Glutamatergic neuron (in vitro differentiated cells): ENCODE results near the gene ELP4. TPM values are rescaled to one million over a fixed set of nuclear protein-coding genes. Genes with fewer than 3 reads are reported as not detected.
"Not testable (repeated sequence)": the region's sequence is repeated elsewhere in the genome, so short reads cannot be mapped to it uniquely, and the experiment has no call there.

ENCODE experiments used
- DNase-seq: peaks from one replicate; pipeline ENCODE4 v3.0.0; 2022
- H3K27ac Mint-ChIP-seq: one replicate; pipeline ENCODE4 v1.8.0; 2020; ENCODE audit warnings: mild to moderate bottlenecking, mixed read lengths, inconsistent platforms; ENCODE audit not compliant: unreplicated experiment
- H3K27me3 Mint-ChIP-seq: one replicate; pipeline ENCODE4 v1.8.0; 2020; ENCODE audit warnings: mild to moderate bottlenecking, moderate library complexity, mixed read lengths, inconsistent platforms; ENCODE audit not compliant: unreplicated experiment
- H3K36me3 Mint-ChIP-seq: one replicate; pipeline ENCODE4 v1.8.0; 2020; ENCODE audit warnings: mild to moderate bottlenecking, mixed read lengths, inconsistent platforms; ENCODE audit not compliant: unreplicated experiment
- H3K4me1 Mint-ChIP-seq: one replicate; pipeline ENCODE4 v1.8.0; 2020; ENCODE audit warnings: mild to moderate bottlenecking, low read depth, mixed read lengths, inconsistent platforms; ENCODE audit not compliant: unreplicated experiment
- H3K4me3 Mint-ChIP-seq: one replicate; pipeline ENCODE4 v1.8.0; 2020; ENCODE audit warnings: mild to moderate bottlenecking, mixed read lengths, inconsistent platforms; ENCODE audit not compliant: unreplicated experiment
- H3K9me3 Mint-ChIP-seq: one replicate; pipeline ENCODE4 v1.8.0; 2020; ENCODE audit warnings: mild to moderate bottlenecking, moderate library complexity, mixed read lengths, inconsistent platforms; ENCODE audit not compliant: unreplicated experiment
- total RNA-seq: library from RNA; stranded (reverse); fragmentation: NEBNext Ultra II Directional; extraction: Animal tissue kit (Norgen Biotek cat#: 25700); gene quantifications from one replicate; pipeline ENCODE4 v1.2.1, GENCODE V29; 2021; ENCODE audit not compliant: unreplicated experiment
- TF ChIP-seq, protein P1 (sequence below): fragments of 200-600 bp; sonication (generic); IDR thresholded peaks from one replicate; pipeline ENCODE4 v1.5.0; 2021; ENCODE audit not compliant: partially characterized antibody, unreplicated experiment

ELP4 gene
- total RNA-seq, 1 donor from 2014 or later: 9.9 TPM

DNA sequence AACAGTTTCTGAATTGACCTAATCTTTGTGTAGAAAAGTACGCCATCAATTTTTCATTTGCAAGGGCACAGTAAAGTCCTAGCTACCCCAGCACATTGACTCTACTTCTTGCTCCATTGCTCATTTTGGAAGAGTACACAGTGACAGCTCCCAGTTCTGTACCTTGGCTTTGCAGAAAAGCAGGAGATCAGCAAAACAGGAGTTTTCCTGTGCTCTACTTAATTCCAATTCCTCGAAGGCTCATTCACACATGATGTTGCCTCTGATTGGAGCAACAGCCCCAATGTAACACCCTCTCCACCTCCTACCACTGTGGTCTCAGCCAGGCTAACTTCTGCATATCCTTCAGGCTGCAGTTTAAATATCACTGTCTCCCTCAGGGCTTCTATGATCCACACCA lies 182.9 kb downstream of the ELP4 start:
- TF ChIP-seq, protein P1, sequence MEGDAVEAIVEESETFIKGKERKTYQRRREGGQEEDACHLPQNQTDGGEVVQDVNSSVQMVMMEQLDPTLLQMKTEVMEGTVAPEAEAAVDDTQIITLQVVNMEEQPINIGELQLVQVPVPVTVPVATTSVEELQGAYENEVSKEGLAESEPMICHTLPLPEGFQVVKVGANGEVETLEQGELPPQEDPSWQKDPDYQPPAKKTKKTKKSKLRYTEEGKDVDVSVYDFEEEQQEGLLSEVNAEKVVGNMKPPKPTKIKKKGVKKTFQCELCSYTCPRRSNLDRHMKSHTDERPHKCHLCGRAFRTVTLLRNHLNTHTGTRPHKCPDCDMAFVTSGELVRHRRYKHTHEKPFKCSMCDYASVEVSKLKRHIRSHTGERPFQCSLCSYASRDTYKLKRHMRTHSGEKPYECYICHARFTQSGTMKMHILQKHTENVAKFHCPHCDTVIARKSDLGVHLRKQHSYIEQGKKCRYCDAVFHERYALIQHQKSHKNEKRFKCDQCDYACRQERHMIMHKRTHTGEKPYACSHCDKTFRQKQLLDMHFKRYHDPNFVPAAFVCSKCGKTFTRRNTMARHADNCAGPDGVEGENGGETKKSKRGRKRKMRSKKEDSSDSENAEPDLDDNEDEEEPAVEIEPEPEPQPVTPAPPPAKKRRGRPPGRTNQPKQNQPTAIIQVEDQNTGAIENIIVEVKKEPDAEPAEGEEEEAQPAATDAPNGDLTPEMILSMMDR: no peak
- H3K9me3 Mint-ChIP-seq: peaks cover 4% of the 10 kb centered on the region
- no peak overlapping the region for H3K4me3 Mint-ChIP-seq
- DNase-seq: no peak
- peaks cover 2% of the 10 kb centered on the region for H3K27me3 Mint-ChIP-seq
- peaks cover 25% of the 10 kb centered on the region for H3K4me1 Mint-ChIP-seq
- no peak overlapping the region for H3K27ac Mint-ChIP-seq
- H3K36me3 Mint-ChIP-seq: peaks cover 7% of the 10 kb centered on the region

DNA sequence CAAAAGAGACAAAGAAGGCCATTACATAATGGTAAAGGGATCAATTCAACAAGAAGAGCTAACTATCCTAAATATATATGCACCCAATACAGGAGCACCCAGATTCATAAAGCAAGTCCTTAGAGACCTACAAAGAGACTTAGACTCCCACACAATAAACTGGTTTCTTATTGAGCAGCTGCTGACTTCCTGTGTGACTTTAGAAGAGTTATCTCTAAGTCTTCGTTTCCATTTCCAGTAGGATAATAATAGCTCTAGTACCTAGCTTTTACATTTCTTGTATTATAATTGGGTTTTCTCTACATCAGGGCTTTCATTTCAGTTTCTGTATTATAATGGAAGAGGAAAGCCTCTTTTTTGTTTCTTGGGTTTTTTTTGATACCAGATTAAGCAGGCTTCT lies 187.5 kb downstream of the ELP4 start:
- not testable (repeated sequence) for H3K27me3 Mint-ChIP-seq, H3K4me3 Mint-ChIP-seq, H3K27ac Mint-ChIP-seq, H3K9me3 Mint-ChIP-seq, H3K36me3 Mint-ChIP-seq, H3K4me1 Mint-ChIP-seq, DNase-seq

DNA sequence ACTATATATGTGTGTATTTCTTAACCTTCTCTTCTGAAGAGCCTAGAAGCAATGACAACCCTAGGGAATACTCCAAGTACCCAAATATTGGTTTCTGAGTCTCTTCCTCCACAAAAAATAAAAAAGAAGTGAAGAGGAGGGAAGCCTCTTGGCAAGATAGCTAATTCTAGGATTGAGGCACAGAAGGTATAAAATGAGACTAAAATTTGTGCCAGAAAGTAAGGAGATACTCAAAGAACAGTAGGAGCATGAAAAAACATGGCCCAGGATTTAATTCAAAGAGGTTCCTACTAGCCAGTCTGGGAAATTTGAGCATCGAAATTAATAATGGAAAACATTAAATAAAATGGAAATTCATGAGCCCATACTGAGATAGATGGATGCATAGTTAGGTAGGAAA lies 189.5 kb downstream of the ELP4 start:
- TF ChIP-seq, protein P1: no peak
- Mint-ChIP-seq H3K4me3 (no peak overlapping the region), H3K4me1 (no peaks in the 10 kb centered on the region), H3K27me3 (no peaks in the 10 kb centered on the region), H3K27ac (no peak overlapping the region), H3K9me3 (peaks cover 5% of the 10 kb centered on the region), H3K36me3 (no peaks in the 10 kb centered on the region)
- DNase-seq: no peak

DNA sequence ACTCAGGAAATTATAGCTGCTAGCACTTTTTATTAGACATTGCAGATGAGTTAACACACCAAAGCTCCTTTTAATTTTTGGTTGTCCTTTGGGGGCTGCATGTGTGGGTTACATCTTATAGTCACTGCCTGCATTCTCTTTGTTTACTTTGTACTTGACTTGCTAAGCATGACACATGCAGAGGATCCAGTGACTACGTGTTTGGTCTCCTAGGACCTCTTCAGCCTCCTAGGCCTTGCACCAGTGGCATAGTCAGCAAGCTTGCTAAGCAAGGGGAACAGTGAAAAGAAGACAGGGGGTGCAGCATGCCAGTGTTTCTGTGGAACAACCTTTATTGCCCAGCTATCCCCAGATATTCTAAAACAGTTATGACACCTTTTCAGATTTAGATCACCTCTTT lies 193.4 kb downstream of the ELP4 start:
- Mint-ChIP-seq H3K27ac (no peak overlapping the region), H3K27me3 (no peaks in the 10 kb centered on the region), H3K4me3 (no peak overlapping the region), H3K36me3 (no peaks in the 10 kb centered on the region), H3K4me1 (no peaks in the 10 kb centered on the region), H3K9me3 (peaks cover 2% of the 10 kb centered on the region)
- peak; percentile 20 for DNase-seq
- TF ChIP-seq, protein P1: no peak

DNA sequence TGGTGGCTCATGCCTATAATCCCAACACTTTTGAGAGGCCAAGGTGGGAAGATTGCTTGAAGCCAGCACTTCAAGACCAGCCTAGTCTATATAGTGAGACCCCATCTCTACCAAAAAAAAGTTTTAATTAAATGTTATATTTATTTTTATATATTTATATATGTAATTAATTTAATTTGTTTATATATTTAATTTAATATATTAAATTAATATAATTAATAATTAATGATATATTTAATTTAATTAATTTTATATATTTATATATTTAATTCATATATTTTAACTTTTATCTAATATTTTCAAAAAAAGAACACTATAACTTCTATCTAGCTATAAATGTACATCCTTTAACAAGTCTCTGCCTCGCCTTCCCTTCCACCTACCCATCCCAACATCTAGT lies 196.8 kb downstream of the ELP4 start:
- Mint-ChIP-seq H3K4me1 (no peaks in the 10 kb centered on the region), H3K36me3 (no peaks in the 10 kb centered on the region), H3K9me3 (no peaks in the 10 kb centered on the region), H3K27ac (no peak overlapping the region), H3K4me3 (no peak overlapping the region), H3K27me3 (no peaks in the 10 kb centered on the region)
- TF ChIP-seq, protein P1: no peak
- DNase-seq: no peak

DNA sequence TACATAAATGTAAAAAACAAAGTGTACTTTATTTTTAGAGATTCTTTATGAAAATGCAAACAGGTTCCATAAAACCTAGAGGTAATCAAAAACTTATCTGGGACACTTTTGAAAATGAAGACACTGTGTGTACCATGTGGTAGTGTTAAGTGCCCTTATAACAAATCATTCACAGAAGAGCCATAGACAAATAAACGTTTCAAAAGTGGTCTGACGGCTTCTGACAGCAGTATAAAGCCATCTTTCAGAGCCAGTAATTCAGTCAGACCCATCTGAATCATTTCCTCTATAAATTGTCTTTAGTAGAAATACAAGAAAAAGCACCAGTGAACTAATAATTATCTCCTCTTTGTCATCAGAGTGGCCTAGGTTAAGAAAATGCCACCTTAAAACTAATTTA lies 201.6 kb downstream of the ELP4 start:
- TF ChIP-seq, protein P1: no peak
- peaks cover 2% of the 10 kb centered on the region for H3K4me1 Mint-ChIP-seq
- no peaks in the 10 kb centered on the region for H3K9me3 Mint-ChIP-seq
- H3K27me3 Mint-ChIP-seq: no peaks in the 10 kb centered on the region
- peaks cover 4% of the 10 kb centered on the region for H3K36me3 Mint-ChIP-seq
- H3K4me3 Mint-ChIP-seq: no peak overlapping the region
- H3K27ac Mint-ChIP-seq: no peak overlapping the region
- no peak for DNase-seq
